VCaP (cell line): ENCODE results near the gene NUDT12.

ENCODE experiments used
- H3K27ac ChIP-seq: fragments of 450-650 bp; 2 replicates; pipeline ENCODE4 v1.5.1; 2017
- TF ChIP-seq, protein P1 (sequence below): fragments of 450-650 bp; conservative IDR thresholded peaks from 2 replicates; pipeline ENCODE4 v1.5.1; 2017; ENCODE audit warnings: mild to moderate bottlenecking, moderate library complexity

Gene NUDT12

DNA sequence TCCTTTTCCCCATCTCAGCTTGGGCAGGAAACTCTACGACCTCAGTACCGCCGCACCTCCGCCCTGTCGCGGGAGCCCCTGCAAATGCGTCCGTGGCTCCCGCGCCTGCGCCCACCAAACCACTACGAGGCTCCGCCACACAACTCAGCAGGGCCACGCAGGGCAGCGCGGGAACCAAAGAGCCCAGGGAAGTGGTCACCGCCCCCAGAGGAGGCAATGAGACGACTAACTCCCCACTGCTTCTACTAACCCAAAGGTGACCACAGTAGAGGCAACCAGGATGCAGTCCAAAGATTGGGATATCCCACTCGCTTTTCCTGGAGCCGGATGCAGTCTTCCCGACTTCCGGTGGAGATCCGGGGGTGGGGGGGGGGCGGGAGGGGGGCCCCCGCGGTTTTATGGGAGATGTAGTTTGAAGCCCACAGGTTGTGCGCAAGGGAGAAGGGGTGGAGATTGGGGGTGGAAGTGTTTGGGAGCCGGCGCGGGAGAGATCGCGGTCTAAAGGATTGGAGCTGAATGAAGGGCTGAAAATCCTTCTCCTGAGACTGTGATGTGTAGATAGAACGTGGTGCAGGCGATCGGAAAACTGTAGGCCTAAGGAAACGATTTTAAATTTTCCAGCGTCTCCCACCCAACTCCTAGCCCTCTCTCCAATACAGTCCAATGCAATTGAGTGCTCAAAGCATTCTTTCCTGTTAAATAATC, at the start of gene NUDT12:
Gene NUDT12 (minus strand): TSS at position 337 of the 705 bp plus-strand sequence. CDS start 2,541 bp downstream, outside the sequence.
- peak within 1 kb of the TSS; percentile 57 for H3K27ac ChIP-seq
- TF ChIP-seq, protein P1, sequence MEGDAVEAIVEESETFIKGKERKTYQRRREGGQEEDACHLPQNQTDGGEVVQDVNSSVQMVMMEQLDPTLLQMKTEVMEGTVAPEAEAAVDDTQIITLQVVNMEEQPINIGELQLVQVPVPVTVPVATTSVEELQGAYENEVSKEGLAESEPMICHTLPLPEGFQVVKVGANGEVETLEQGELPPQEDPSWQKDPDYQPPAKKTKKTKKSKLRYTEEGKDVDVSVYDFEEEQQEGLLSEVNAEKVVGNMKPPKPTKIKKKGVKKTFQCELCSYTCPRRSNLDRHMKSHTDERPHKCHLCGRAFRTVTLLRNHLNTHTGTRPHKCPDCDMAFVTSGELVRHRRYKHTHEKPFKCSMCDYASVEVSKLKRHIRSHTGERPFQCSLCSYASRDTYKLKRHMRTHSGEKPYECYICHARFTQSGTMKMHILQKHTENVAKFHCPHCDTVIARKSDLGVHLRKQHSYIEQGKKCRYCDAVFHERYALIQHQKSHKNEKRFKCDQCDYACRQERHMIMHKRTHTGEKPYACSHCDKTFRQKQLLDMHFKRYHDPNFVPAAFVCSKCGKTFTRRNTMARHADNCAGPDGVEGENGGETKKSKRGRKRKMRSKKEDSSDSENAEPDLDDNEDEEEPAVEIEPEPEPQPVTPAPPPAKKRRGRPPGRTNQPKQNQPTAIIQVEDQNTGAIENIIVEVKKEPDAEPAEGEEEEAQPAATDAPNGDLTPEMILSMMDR = no peak

DNA sequence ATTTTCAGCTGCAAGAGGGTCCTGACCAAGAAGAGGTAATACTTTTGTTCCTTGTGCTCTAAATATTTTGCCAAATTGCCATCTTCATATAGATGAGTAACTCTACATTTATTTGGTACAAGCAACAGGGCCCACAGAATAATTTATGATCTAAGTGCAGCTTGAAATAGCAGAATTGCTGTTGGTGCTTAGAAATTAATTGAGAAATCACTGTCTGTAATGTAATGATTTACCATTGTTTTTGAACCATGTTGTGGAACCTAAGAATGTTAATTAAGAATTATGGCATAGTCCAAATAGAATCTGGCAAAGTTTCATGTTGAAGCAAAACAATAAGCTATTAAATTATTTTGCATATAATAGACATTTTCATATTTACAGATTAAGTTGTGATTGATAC, 44.8 kb upstream of the NUDT12 start:
- TF ChIP-seq, protein P1 = no peak

DNA sequence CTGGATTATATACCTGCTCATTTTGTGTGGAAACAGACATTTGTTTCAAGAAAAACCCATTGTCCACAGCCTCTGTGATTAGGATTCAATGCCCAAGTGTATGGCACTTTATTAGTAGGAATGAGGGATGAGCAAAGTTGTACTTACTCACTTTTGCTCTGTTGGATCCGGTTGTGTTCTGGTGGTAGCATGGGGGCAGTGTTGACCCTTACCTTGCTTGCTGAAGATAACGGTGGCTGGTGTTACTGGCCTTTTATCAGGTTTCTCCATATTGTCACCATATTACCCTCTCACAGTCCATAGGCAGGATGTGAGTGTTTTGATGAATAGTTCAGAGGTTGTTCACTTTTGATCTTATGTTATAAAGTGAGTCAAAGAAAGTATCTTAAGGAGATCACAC, 42.7 kb upstream of the NUDT12 start:
- no peak overlapping the region for H3K27ac ChIP-seq
- TF ChIP-seq, protein P1 = no peak

More for the DNA sequence above, 44.8 kb upstream of the NUDT12 start:
- H3K27ac ChIP-seq = no peak overlapping the region

DNA sequence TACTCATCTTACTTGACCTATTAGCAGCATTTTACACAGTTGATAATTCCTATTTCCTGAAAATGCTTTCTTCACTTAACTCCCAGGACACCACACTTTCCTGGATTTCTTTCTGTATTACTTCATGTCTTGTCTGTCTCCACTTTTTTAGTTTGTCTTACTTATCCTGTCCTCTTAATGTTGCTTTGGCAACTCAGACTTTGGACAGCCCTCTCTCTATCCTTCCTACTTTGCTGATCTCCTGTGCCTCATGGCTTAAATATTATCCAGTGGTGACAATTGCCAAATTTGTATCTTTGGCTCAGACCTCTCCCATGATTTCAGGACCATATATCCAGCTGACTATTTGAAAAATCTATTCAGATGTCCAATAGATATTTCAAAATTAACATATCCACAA, 39.8 kb upstream of the NUDT12 start:
- TF ChIP-seq, protein P1 = no peak
- no peak overlapping the region for H3K27ac ChIP-seq

DNA sequence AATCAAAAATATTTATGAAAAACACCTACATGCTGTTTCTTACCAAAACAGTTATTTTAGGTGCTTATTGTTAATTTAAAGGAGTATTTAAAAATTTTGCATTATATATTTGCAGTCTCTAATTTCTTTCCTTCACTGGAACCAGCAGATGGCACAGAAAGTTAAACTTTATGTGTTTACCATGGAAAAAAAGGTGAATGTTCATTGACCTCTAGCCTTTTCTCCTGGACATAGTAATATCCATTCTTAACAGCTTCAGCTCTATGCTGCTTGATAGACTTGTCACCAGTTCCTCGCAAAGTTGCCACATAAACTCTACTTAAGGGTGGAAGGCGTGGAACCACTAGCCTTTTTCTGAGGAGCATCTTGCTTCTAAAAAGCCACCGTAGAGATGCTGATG, 38.7 kb upstream of the NUDT12 start:
- no peak overlapping the region for H3K27ac ChIP-seq
- TF ChIP-seq, protein P1 = no peak

DNA sequence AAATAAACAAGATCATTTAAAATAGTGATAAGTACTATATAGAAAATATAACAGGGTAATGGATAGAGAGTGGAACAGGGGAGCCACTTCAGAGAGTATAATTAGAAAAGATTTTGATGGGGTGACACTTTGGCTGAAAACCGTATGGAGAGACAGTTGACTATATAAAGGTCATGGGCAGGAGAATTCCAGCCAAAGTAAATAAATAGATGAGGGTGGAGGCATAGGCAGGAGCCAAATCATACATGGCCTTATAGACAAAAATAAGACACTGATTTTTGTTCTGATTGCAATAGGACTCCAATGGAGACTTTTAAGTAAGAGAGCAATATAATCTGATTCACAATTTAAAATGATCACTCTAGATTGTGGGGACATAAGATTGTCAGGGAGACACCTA, 37.5 kb upstream of the NUDT12 start:
- H3K27ac ChIP-seq = no peak overlapping the region
- TF ChIP-seq, protein P1 = no peak

DNA sequence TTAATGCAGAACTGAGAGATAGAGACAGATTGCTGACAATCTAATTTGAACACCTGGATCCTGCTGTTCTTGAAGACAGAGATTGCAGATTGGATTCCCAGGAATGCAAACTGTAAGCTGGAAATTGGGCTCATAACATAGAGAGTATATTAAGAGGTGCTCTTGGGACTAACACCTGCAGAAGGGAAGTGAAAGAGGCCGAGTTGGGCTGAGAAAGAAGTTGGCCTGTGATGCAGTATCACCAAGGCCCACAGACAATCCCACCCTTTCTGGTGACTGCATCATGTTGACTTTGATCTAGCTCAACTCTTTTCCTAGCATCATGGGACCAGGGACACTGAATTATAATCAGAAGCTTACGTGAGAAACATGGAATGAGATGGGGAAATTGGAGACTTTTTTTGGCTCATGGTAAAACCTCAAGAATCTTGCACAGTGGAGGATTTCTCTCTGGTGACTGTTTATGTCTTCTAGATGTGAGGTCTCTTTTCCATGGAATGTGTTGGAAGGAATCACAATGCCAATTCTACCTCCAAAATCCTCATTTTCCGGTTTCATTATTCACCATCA, 36.5 kb upstream of the NUDT12 start:
- TF ChIP-seq, protein P1 = no peak
- H3K27ac ChIP-seq = no peak overlapping the region
